Stimulated activated CD8-positive, alpha-beta memory T cell treated with anti-CD3 and anti-CD28 coated beads, Interleukin-4, amount 100 ng/mL, for 24 hours (primary cell): Measurements from ENCODE around the gene TSPO2.

Experiments used
- DNase-seq: peaks from one replicate; pipeline ENCODE4 v3.0.0-alpha.2; 2020; ENCODE audit warnings: low read depth

The TSPO2 gene

GRCh38 chr6:41075651-41076626 is 33.7 kb downstream of the TSPO2 start:
- no peak for DNase-seq

DNA sequence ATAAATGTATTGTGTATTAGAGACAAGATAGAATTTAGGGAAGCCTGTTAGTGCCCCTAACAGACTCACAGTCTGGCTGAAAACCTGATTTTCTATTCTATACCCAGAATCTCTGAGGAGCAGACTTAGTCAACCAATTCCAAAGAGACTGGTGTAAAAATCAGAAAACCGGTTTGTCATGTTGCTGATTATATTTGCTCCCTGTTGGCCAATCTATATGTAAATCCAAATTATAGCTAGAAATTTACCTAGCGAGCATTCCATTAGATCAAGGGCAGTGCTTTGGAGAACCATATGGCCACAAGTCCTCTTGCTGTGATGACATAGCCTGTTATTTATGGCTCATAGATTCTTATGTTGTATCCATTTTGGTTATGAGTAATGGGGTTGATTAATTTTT is 35.3 kb downstream of the TSPO2 start:
- DNase-seq, result no peak

- no peak for DNase-seq
Measured at GRCh38 chr6:41078101-41078500, 35.8 kb downstream of the TSPO2 start.

DNA sequence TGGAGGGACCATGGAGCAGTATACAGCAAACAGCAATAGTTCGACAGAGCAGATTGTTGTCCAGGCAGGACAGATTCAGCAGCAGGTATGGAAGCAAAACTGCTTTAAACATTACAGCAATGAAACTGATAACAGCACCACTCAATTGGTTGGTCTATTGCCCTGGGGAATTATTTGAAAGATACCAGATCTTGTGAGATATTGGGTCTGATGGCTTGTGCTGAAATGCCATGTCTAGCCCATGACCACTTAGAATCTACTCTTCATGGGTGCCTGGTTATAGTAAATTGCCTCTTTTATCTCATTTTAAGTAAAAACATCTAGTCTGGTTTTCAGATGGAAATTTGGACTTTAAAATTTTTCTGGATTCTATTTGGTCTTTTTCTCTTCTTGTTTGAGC is 36.8 kb downstream of the TSPO2 start:
- no peak for DNase-seq

GRCh38 chr6:41080621-41081020 is 38.4 kb downstream of the TSPO2 start:
- DNase-seq, result no peak

DNA sequence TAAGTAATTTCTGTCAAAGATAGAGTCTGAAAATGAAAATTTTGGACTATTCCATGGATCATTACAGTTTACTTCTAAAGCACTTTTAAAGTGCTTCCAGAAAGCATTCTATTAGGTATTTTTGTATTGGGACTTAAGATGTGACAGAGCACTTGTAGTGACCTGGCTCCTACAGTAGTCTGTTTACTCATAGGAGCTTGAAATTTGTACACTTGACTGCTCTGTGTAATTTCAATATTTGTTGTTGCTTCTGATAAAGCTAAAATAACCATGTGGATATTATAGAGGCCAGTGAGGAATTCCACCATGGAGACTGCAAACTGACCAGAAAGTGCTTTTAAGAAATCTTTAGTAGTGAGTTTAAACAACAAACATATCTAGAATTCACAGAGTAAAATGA is 40.8 kb downstream of the TSPO2 start:
- no peak for DNase-seq

DNA sequence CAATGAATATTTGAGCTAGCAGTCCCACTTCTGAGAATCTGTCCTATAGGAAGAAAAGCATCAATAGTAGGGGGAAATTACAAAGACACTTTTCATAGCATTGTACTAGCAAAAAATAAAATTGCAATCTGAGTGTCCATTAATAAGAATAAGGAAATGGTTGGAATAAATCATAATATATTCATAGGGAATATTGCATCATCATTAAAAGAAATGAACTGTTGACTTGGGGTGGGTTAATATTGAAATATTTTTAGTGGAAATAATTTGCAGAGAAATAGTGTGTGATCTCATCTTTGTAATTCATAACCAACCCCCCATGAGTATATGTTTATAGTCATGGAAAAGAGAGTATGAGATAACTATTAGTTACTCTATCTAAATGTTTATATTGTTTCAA is 42.9 kb downstream of the TSPO2 start:
- DNase-seq, result no peak

GRCh38 chr6:41088451-41088850 is 46.2 kb downstream of the TSPO2 start:
- no peak for DNase-seq

DNA sequence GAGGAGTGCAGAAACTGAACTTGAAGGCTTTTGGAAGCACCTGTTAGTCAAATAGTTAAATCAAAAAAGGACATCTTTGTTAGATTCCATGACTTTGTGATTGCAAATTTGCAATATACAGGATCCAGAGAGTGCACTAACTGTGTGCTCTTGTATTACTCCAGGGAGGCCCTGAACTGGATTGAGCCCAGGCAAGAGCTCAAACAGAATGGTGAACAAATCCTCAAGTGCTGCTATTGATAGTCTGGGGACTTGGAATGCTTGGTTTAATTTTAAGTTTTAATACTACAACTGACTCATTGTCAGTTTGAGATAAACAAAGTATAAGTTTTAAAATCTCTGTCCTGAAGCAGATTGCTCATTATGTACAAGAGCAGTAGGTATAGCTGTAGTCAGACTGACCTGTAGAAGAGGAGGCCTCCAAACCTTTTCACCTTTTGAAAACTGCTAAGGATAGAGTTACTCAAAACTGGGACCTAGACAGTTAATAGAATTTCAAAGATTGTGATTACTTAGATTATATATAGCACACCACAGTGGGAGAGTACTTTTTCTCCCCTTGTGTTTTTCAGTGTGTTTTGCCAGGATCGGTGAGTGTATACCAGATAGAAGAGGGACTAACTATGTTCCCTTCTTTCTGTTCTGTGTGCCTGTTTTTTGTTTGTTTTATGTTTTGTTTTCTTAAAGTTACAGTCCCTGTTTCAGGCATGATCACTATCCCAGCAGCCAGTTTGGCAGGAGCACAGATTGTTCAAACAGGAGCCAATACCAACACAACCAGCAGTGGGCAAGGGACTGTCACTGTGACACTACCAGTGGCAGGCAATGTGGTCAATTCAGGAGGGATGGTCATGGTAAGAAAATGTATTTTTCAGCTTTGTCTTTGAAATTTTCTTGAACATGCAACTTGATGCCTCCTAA is 48.8 kb downstream of the TSPO2 start:
- no peak for DNase-seq

GRCh38 chr6:41092421-41093140 is 50.3 kb downstream of the TSPO2 start:
- DNase-seq, result no peak

DNA sequence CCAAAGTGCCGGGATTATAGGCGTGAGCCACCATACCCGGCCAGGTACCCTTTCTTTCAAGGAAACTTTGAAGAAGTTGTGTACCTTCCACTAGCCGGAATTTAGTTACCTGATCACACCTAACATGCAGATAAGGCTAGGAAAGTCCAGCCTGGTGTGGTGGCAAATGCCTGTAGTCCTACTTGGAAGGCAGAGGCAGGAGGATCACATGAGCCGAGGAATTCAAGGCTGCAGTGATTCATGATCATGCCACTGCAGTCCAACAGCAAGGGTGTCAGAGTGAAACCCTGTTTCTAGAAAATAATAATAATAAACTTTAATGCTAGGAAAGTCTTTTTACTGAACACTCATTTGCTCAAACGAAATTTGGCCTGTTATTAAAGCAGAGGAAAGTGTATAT is 51.5 kb downstream of the TSPO2 start:
- no peak for DNase-seq
